Suppressor macrophage treated with lipopolysaccharide for 4 hours (primary cell): ENCODE results near the gene IKZF2.

Experiments used
- DNase-seq: peaks from one replicate; pipeline ENCODE4 v3.0.0-alpha.2; 2020

The IKZF2 gene

GRCh38 chr2:212953170-212953920, 198.1 kb downstream of the IKZF2 start:
- no peak for DNase-seq

- no peak for DNase-seq
These were observed 201.6 kb downstream of the IKZF2 start for GRCh38 chr2:212949786-212950185.
